GM19463 (cell line): ENCODE measurements around the gene CTLA4.

ENCODE experiments used
- ATAC-seq: cut with Tn5 transposase; IDR thresholded peaks from one replicate; pipeline ENCODE4 v1.9.1; 2021; ENCODE audit warnings: mild to moderate bottlenecking, moderate library complexity; ENCODE audit not compliant: unreplicated experiment

CTLA4 gene

GRCh38 chr2:203867561-203868200 lies at the start of gene CTLA4:
Gene CTLA4, plus strand, starts transcription at chr2:203867771. Its CDS starts 172 bp downstream, at chr2:203867943.
- ATAC-seq, result no peak

- ATAC-seq, result no peak
Observed at GRCh38 chr2:203818656-203819055, 48.9 kb upstream of the CTLA4 start.

DNA sequence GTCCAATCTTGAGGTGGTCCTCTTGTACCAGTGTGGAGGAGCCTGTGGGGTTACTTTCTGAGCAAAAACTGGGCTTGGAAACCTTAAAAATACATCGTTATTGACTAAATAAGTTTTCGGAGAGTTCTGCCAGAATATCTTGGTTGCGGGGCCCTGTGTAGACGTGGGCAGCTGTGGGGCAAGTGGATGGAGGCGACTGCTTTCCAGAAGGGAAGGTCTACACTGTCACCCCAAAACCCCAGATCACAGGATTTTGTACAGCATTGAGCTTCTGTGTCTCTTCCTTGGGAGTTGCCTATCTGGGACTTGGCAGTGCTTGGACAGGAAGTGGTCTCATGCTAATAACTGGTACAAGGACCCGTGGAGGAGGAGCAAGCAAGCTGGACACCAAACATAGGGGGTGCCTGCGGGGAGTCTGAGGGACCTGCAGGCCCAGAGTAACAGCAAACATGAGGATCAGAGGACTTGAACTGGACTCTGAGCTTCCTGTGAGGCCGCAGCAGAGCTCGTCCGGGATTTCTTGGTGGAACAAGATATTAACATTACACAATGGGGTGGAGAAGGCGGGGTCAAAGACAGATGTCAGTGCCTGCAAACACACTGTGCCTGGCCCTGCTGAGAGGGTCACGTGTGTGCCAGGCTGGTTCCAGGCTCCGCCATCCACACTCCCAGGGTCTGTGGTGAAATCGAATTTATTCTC lies 48.0 kb upstream of the CTLA4 start:
- ATAC-seq, result no peak

- ATAC-seq, result peak; percentile 90
Observed at GRCh38 chr2:203820969-203821368, 46.6 kb upstream of the CTLA4 start.

DNA sequence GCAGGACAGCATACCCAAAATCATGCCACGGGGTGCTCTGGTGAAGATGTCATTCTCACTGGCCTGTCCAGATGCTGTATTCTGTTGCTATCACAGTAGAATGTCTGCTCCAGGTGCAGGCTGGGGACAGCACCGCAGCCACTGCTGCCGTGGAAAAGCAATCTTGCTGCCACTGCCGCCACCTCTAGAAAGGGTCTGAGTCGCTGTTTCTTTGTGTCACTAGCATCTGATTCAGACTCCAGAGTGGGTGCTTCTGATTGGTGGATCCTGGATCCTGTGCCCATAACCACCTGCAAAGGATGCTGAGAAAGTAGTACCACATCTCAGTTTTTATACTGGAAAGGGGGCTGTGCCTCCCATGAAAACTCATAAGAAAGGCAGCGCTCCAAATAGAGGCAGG lies 45.3 kb upstream of the CTLA4 start:
- no peak for ATAC-seq

GRCh38 chr2:203823173-203823572 lies 44.4 kb upstream of the CTLA4 start:
- ATAC-seq, result no peak

DNA sequence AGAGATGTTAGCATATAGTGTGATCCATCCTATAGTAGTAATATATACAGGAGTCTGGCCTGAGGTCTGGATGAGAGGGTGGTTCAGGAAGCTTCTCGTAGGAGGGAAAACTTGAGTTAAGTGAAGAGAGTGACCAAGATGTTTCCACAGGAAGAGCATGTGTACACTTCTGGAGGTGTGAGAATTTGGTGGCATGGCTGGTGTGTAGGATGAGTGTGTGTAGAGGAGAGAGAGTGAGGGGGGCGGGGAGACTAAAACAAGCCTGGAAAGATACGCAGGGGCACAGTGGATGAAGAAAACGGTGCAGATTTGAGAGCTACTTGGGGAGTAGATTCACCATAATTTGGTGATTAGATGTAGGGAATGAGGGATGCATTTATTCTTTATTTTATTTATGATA lies 43.5 kb upstream of the CTLA4 start:
- ATAC-seq, result no peak

DNA sequence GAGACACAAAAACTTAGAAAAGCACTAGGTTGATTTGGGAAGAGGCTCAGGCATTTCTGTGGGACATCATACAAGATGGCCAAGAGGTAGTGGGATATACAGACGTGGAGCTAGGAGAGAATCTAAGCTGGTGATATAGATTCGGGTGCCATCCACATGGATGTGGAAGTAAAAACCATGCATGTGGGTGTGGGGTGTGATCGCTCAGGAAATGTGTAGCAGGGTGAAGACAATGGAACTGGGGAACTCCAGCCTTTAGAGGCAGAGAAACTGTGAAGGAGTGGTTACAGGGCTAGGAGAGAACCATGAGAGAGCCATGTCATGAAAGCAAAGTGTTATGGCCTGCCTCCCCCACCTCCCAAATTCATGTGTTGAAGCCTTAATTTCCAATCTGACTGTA lies 43.0 kb upstream of the CTLA4 start:
- ATAC-seq, result no peak

DNA sequence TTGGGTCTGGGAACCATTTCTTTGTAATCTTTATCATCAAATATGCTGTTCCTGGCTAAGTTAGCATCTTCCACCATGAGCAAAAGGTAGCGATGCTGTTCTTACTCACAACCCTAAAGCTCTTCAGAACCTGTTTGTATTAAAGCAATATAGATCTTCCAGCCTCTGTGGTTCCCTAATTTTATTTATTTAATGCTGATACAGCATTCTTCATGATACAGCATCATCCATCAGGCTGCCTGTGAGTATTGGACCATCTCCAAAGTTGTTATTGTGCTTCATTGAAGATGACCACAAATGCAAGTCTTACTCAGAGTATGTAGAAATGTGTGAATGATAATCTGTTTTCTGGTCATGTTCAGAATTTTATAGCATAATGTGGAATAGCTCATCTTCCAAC lies 40.9 kb upstream of the CTLA4 start:
- no peak for ATAC-seq

GRCh38 chr2:203830304-203831055 lies 37.1 kb upstream of the CTLA4 start:
- no peak for ATAC-seq

DNA sequence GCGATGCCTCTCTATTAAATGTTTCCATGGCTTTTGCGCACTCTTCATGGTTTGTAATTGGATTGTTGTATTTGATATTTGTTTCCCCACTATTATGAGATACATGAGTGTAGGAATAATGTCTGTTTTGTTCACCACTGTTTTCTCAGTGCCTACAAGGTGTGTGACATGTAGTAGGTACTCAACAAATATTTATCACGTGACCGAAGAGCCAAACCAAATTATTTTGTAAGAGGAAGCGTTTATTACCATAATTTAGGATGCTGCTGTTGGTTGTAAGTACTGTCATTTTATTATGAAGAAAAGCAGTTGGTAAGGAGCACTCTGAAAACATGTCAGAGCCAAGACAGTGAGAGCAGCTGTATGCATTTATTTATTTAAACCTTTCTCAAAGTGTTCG lies 32.2 kb upstream of the CTLA4 start:
- ATAC-seq, result no peak

- no peak for ATAC-seq
Observed at GRCh38 chr2:203835892-203836800, 31.4 kb upstream of the CTLA4 start.

DNA sequence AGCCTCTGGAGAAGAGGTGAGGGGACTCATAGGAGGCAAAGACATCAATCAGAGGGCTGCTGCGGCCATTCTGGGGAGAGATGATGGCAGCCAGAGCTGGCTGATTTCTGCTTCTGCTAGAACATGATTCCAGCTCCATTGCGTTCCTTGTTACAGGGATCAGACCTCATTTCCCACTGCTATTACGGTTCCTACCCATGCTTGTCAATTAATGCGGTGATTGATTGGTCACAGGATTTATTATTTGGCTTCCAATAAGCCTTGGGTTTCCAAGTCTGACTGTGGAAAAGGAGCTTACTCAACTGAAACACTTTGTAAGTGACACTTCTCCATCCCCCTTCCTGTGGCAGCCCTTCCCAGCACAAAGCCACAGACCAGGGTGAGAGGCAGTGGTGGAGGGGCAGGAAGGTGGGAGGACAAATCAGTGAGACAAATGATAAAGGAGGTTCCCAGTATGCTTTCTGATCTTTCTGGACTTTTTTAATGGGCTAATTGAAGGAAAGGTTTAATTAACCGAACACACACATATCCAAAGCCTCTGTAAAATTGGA lies 26.8 kb upstream of the CTLA4 start:
- no peak for ATAC-seq

DNA sequence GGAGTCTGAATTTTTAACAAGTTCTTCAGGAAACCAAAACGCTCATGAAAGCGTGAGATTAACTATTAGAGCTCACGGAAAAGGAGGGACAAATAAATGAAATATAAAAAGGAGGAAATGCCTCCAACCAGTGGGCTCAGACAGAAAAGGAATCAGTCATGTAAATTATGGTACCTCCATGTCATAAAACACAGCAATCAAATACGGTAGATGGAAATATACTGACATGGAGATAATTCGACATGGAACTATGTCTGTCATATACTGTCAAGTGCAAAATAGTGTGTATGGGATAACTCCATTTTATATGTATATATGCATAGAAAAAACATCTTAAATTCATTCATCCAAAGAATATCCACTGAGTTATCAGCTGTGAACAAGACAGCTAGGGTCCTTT lies 25.9 kb upstream of the CTLA4 start:
- no peak for ATAC-seq

GRCh38 chr2:203842373-203842772 lies 25.2 kb upstream of the CTLA4 start:
- ATAC-seq, result no peak

DNA sequence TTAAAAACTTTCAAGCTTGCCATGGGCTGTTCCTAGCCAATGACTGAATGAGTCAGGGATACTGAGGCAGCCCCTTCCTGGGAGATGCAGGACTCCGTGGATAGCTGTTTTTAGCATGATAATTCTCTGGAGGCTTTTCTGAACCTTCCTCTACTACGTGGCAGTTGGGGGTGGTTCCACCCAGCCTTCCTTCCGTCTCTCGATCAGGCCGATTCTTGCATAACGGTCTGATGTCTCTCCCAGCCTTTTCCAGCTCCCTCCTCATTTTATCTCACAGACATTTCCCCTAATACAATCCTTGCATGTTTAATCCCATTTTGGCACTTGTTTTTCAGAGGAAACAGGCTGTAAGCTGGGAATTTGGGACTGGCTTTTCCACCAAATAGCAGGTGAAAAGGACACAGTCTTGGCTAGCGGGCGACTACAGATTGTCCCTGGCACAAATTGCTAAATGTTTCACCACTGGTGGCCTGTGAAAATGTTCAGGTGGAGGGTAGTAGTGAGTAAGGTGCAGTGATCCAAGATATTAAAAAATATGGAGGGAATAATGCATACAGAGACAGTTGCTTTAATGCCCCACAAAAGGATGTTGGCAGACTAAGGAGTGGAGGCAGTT lies 21.0 kb upstream of the CTLA4 start:
- ATAC-seq, result no peak

GRCh38 chr2:203849010-203849409 lies 18.6 kb upstream of the CTLA4 start:
- ATAC-seq, result no peak

GRCh38 chr2:203852760-203853159 lies 14.8 kb upstream of the CTLA4 start:
- ATAC-seq, result no peak

GRCh38 chr2:203853271-203853670 lies 14.3 kb upstream of the CTLA4 start:
- no peak for ATAC-seq

- ATAC-seq, result no peak
Observed at GRCh38 chr2:203853722-203854121, 13.8 kb upstream of the CTLA4 start.
